AG08395 (cell line): ENCODE measurements around the gene RMRP.
"Not testable (repeated sequence)": the region's sequence is repeated elsewhere in the genome, so short reads cannot be mapped to it uniquely, and the experiment has no call there.

ENCODE experiments used
- DNase-seq: peaks from one replicate; pipeline ENCODE4 v3.0.0; 2012; ENCODE audit warnings: mixed read lengths, low spot score

RMRP gene

DNA sequence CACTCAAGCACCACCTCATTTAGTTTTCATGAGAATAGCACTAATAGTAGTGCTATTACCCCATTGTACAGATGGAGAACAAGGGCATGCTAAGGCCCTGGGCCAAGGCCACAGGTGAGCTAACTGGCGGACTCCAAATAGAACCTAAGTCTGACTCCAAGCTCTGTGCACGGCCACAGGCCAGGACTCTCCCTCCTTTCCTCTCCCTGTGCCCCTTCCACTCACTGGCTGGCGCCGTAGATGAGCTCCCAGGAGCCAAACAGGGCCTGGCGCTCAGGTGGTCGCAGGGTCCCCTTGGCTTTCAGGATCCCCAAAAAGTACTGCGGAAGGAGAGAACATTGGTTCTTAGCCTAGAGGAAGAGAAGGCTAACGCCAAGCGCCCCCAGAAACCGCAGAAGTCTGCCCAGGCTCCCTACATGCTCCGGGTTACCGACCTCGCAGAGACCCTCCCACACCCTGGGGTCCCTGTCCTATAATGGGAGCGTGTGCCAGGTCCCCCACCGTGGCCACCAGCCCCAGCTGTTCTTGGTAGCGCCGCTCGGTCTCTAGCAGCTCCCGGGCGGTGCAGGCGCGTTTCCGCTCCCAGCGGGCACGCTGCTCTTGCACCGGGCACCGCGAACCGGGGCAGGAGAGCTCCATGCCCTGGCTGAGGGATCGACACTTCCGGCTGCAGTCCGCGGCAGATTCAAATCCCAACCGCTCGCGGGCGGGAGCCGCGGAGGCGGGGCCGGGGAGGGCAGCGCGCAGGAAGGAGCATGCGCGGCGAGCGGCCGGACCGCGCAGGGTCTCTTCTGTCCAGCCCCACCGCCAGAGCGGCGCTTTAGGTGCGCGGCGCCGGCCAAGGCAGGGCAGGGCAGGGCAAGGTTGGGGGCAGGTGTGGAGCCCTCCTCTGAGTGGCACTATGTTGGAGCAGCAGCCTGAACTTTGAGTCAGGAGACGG is 7.0 kb upstream of the RMRP start, which contains the start of gene ARHGEF39:
TSS of gene ARHGEF39 (minus strand) at position 665 of the 940 bp plus-strand sequence. CDS start at position 639, 26 bp downstream.
- DNase-seq: peak; percentile 95

DNA sequence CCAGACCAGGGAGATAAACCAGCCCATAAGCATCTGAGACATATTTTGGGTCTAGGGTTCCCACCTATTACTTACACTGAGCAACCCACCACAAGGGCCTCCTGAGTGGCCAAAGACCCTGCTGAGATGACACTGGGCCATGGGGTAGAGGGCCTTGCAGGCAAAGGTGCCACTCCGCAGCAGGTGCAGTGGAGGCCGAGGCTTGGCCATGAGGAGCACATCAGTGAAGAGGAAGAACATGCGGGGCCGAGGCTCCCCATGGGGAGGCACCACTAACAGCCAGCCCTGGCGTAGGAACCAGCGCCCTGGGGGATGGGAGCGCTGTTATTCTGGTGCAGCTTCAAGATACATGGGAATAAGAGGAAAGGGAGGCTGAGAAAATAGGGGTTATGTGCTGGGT is 4.6 kb upstream of the RMRP start:
- DNase-seq: no peak

DNA sequence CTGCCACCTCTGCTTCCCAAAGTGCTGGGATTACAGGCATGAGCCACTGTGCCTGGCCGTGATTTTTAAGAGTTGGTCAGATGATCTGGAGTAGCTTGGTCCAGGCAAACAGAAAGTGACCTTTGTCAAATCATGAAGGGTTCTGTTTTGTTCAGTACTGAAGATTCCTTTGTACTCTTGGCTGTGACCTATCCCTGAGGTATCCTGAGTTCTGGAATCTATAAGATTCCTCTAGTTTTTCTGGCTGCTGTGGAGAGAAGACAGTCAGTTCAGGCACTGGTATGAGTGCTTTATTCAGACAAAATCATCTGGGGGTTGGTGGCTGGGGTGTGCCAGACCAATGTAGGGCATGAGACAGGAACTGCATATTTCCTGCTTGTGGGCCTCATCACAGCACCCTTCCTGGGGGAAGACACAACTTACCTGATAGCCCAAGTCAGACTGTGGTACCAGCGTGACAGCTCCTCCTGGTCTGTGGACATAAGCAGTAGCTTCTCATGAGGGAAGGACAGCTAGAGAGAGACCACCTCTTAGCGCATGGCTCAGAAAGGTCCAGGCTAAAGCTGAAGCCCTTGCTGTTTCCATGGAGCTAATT is 4.0 kb upstream of the RMRP start:
- DNase-seq: no peak

DNA sequence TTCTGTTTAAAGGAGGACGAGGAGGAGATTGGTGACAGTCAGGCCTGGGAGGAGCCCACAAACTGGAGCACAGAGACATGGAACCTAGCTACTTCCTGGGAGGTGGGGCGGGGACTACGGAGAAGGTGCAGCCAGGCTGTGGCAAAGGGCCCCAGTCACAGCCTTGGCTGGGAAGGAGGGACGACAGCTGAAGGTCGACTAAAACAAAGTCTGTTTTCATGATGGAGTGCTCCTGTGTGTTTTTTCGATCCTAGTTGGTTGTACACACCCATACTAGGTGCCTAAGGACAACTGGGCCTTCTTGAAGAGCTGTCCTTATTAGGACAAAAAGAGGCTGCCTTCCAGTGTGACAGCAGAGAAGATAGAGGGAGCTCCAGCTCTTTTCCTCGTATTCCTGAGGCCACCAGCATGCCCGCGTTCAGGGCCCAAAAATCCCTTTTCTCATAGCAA is 3.2 kb upstream of the RMRP start:
- no peak for DNase-seq

DNA sequence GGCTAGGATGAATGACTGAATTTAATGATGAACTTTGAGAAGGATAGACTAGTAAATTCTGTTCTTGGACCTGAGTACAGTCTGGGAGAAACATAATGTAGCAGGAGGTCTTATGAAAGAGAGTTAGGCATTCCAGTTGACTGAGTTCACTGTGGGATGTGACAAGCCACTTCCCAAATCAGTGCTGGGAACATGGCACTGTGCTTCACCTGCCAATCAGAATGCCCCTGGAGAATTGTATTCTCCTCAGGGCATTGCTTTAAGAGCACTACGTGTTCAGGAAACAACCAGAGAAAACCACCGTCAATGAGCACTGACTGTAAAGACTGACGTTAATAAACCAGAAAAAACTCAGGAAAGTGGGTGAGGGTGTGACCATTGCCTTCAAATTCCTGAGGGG is 1.5 kb upstream of the RMRP start:
- peak; percentile 42 for DNase-seq

DNA sequence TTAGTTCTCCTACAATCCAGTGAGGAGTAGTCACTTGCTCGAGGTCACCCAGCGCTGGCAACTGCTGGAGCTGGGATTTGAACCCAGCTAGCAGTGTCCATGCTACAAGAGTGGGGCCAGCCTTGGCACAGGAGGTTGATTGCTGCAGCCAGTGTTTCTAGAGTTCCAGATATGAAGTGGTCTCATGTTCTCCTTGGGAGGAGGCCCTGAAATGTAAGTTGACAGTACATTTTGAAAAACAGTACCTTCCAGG is 1.1 kb upstream of the RMRP start:
- peak; percentile 39 for DNase-seq

DNA sequence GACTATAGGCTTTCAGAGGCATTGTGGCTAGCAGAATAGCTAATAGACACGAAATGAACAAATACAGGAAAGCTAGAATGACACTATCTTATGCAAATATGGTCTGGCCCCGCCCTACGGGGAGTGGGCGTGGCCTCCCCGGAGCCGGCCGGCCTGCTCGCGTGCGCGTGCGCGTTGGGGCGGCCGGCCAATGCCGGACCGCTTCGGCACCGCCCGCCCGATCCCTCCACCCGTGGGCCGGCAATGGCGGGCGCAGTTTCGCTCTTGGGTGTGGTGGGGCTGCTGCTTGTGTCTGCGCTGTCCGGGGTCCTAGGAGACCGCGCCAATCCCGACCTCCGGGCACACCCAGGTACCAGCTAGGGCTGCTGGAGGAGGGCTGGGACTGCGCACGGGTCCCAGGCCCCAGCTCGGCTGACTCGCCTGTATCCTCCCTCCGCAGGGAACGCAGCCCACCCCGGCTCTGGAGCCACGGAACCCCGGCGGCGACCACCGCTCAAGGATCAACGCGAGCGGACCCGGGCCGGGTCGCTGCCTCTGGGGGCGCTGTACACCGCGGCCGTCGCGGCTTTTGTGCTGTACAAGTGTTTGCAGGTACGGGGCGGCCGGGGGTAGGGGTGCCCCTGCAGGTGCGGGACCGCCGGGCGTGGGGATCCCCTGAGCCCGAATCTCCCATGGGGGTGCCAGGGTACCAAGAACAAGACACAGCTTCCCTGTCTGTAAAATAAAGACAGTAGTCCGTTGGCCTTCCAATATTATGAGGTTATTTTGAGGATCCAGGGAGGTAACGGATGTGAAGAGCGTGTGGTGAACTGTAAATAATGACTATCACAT is 533 bp upstream of the RMRP start, which contains the start of gene CCDC107:
TSS of gene CCDC107 (plus strand) at position 156 of the 831 bp plus-strand sequence. CDS start at position 244, 88 bp downstream.
- peak; percentile 98 for DNase-seq

DNA sequence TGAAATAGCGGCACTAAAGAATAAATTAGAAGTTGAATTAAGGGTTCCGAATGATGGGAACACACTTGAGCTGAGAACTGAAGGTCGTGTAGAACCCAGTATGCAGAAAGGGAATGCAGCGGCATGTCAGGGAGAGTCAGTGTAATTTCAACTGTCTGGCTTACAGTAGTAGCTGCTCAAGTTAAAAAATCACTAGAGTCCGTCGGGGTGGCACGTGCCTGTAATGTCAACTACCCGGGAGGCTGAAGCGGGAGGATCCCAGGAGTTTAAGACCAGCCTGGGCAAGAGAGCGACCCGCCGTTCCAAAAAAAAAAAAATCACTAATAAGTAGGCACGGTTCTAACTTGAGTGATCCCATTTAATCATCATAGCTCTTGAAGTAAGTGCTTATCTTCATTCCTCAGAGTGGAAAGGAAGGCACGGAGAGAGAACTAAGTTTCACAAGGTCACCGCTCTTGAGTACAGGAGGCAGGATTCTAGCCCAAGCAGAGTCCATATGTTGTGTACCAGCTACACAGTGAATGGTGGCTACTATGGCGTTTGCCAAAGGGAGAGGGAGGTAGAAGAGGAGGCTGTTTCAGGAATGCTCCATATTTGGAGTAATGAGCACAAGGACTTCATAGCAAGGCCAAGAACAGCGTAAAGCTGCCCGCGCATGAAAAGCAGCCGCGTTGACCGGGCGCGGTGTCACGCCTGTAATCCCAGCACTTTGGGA is 831 bp downstream of the RMRP start:
- no peak for DNase-seq

DNA sequence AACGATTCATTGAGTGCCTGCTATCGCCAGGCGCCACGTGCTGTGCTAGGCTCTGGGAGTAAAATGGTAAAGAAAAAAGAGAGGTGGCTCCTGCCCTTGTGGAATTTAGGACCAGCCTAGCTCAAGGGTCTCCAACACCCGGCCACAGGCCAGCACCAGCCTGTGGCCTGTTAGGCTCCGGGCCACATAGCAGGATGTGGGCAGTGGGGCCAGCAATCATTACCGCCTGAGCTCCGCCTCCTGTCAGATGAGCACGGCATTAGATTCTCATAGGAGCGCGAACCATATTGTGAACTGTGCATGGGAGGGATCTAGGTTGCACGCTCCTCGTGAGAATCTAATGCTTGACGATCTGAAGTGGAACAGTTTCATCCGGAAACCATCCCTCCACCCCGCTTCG is 1.5 kb downstream of the RMRP start:
- no peak for DNase-seq

DNA sequence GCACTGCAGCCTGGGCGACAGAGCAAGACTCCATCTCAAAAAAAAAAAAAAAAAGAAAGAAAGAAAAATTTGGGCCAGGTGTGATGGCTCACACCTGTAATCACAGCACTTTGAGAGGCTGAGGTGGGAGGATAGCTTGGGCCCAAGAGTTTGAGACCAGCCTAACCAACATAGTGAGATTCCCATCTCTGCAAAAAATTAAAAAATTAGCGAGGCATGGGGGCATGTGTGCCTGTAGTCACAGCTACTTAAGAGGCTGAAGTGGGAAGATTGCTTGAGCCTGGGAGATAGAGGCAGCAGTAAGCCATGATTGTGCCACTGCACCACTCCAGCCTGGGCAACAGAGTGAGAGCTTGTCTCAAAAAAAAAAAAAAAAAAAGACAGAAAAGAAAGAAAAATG is 4.2 kb downstream of the RMRP start:
- DNase-seq: no peak

DNA sequence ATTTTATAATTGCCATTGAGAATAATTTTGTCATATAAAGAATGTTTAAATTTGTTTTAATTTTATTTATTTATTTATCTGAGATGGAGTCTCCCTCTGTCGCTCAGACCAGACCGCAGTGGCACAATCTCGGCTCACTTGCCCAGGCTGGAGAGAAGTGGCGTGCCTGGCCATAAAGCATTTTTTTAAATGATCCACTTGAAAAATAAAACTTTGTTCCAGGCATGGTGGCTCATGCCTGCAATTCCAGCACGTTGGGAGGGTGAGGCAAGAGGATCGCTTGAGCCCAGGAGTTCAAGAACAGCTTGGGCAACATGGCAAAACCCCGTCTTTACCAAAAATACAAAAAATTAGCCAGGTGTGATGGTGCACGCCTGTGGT is 5.0 kb downstream of the RMRP start:
- no peak for DNase-seq

DNA sequence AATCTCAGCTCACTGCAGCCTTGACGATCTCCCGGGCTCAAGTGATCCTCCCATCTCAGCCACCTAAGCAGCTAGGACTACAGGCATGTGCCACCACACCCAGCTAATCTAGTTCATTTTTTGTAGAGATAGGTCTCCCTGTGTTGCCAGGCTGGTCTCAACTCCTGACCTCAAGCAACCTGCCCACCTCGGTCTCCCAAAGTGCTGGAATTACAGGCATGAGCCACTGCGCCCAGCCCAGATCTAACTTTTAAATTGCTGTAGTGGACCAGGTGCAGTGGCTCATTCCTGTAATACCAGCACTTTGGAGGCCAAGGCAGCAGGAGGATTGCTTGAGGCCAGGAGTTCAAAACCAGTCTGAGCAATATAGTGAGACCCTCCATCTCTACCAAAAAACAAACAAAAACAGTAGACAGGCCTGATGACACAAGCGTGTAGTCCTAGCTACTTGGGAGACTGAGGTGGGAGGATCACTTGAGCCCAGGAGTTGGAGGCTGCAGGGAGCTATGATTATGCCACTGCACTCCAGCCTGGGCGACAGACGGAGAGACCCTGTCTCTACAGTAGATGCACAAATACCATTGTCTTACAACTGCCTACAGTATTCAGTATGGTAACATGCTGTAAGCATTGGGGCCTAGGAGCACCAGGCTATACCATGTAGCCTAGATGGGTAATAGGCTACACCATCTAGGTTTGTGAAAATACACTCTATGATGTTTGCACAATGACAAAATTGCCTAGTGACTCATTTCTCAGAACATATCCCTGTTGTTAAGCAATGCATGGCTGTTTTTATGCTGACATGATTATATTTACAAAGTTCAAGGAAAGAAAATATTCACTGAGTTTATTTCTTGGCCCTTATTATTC is 5.6 kb downstream of the RMRP start:
- no peak for DNase-seq

DNA sequence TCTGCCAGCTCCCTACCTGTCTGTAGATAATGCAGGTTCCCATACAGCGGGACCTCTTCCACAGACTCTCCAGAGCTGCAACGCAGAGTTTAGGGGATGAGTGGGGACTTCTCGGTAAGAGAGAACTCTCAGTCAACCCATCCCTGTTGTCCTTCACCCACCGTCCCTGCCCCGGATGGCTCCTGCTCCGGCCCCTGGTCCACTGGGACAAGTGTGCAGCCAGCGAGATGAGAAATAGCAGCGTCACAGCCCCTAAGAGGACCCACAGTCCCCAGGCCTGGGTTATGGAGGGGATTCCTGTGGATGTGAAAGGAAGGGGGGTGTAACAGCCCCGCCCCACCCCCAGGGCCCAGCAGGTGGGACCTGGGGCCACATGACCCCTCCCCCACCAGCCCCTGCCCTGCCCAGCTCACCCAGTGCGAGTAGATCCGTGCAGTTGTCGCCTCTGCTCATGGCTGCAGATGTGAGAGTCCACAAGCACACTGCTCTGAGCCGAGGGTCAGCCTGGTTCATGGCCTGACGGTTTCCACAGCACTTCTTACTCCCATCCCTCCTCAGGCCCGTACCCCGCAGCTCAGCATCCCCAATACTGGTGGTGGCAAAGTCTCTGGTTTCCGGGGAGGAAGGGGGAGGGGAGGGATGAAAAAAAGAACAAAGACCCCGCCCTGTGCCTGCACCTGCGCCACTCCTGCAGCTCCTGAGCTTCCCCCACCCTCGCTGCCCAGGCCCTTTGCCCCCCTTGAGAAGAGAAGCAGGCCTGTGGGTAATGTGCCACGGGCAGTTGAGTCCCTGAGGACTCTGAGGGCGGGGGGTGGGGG is 7.3 kb downstream of the RMRP start, which contains the start of gene SIT1:
TSS of gene SIT1 (minus strand) at position 591 of the 818 bp plus-strand sequence. CDS start at position 513, 78 bp downstream.
- DNase-seq: no peak

DNA sequence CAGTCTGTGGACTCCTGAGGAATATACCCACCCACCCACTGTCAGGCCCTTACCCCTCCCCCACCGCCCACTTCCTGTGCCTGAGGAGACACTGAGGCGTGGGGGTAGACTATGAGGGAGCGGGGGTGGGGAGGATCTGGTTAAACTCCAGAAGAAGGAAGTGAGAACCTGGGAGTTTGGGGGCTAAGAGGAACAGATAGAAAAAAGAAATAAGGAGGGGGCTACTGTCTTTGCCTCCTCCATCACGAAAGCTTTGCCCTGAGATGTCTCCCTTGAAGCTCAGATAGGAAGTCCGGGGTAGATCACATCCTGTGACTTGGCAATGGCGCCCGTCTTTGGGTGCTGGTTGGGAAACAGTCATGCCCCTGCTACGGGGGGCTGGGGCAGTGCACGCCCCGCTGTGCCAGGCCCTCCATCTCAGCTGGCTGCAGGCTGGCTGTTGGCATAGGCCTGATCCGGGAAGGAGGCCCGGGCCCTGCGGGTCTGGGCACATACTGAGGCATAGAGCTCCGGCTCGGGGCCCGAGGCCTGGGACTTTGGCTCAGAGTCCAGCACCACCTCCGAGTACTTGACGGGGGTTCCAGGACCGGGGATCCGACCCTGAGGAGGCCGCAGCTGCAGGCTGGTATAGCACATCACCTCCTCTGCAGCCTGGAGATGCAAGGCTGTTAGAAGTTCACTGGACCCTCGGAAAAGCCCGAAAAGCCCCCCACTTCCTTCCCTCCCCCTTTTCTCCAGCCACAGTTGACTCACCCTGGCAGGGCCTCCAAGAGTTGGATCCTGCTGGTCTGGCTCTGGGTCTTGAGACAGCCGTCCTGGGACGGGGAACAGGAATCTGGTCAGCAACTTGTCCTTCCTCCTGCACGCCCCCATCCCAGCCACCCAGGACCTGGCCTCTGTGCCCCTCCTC is 8.1 kb downstream of the RMRP start:
- no peak for DNase-seq

DNA sequence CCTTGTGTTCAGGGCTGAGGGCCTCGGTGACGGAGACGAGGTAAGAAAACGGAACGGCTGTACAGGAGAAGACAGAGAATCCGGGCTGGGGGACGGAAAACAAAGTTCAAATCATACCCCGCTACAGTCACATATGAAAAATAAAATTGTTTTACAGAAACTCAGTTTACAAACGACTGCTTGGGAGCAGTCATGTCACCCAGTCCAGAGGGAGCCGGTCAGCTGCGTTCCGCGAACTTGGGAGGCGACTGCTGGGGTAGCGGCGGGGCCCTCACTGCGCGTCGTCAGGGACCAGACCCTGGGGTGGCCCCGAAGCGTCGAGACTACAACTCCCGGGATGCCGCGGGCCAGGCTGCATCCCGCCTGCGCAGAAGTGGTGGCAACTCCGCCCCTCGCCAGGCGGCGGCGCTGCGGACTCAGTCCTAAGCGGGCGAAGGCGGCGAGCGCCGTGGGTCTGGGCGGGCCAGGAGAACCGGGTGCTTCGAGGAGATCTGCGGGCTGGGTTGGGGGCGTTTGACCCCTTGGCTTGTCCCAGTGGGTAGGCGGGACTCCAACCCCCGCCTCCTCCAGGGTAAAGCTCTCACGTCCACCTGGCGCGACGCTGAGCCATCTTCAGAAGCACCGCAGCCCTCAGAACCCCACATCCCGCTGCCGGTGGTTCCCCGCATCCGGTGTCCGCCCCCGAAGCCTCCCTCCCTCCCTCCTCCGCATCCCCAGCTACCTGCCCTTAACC is 11.1 kb downstream of the RMRP start:
- peak; percentile 95 for DNase-seq

DNA sequence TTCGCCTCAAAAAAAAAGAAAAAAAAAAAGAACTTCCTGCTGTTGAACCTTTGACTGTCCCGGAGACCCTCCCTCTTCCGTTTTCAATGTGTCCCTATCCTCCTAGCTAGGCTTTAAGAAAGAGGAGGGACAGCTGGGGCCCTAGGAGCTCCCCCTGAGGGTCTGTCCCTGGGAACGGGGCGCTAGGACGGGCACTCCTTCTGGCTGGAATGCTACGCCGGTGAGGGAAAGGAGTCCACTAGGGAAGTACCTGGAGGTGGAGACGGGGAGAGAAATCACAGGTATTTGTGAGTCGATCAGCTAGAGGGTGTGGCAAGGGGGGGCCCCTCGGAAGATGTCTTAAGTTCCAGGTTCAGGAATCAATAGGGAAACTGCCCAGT is 11.7 kb downstream of the RMRP start:
- DNase-seq: no peak

DNA sequence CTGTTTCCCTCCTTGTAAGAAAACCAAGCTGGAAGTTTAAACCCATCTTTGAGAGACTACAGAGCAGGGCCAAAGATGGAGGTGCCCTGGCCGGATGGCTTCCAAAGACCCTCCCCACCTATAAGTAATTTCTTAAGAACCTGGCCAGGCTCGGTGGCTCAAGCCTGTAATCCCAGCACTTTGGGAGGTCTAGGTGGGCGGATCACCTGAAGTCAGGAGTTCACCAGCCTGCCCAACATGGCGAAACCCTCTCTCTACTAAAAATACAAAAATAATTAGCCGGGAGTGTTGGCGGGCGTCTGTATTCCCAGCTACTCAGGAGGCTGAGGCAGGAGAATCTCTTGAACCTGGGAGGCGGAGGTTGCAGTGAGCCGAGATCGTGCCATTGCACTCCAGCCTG is 12.1 kb downstream of the RMRP start:
- DNase-seq: not testable (repeated sequence)

DNA sequence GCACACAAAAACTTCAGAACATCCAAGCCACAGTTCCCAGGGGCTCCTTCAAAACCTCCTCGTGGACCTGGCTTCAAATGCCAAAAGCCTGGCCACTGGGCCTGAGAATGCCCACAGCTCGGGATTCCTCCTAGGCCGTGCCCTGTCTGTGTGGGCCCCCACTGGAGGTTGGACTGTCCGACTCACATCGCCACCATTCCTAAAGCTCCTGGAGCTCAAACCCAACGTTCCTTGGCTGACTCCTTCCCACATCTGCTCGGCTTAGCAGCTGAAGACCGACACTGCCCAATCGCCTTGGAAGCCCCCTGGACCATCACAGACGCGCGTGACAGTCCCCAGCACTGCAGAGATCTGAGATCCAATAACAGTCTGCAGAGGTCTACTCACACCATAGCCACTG is 14.8 kb downstream of the RMRP start:
- DNase-seq: no peak
